B cell (primary cell): ENCODE measurements around the gene GSC2.

Source experiments
- EZH2 ChIP-seq: IDR thresholded peaks from 2 replicates; pipeline ENCODE4 v1.6.1; 2012; ENCODE audit warnings: borderline replicate concordance, low read depth, mild to moderate bottlenecking, moderate library complexity, low read length; ENCODE audit not compliant: insufficient read depth, poor library complexity, severe bottlenecking
- TF ChIP-seq, protein P1 (sequence below): fragments of 200-600 bp; IDR thresholded peaks from one replicate; pipeline ENCODE4 v1.8.0; 2022; ENCODE audit warnings: antibody characterized with exemption, mild to moderate bottlenecking

DNA sequence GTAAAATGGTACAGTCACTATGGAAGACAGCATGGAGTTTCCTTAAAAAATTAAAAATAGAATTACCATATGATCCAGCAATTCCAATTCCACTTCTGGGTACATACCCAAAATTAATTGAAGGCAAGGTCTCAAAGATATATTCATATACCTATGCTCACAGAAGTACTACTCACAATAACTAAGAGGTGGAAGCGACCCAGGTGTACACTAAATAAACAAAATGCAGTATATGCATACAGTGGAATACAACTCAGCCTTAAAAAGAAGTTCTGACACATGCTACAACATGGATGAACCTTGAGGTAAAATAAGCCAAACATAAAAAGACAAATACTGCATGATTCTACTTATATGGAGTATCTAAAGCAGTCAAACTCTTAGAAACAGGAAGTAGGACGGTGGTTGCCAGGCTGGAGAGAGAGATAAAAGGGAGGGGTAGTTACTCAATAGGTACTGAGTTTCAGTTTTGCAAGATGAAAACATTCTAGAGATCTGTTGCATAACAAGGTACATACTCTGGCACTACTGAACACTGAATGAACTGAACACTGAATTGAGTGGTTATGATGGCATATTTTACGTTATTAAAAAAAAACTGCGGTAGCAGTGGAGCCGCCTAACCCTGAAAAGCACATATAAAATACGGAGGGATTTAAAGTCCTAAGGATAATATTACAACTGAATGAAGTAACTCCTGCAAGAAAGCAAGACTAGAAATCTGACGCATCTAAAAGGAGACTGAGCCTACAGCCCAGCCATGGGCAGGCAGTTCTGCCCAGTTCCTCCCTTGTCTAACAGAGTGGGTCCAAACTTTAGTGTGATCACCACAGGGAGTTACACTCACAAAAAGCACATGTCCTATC, 40.7 kb downstream of the GSC2 start:
- TF ChIP-seq, protein P1, sequence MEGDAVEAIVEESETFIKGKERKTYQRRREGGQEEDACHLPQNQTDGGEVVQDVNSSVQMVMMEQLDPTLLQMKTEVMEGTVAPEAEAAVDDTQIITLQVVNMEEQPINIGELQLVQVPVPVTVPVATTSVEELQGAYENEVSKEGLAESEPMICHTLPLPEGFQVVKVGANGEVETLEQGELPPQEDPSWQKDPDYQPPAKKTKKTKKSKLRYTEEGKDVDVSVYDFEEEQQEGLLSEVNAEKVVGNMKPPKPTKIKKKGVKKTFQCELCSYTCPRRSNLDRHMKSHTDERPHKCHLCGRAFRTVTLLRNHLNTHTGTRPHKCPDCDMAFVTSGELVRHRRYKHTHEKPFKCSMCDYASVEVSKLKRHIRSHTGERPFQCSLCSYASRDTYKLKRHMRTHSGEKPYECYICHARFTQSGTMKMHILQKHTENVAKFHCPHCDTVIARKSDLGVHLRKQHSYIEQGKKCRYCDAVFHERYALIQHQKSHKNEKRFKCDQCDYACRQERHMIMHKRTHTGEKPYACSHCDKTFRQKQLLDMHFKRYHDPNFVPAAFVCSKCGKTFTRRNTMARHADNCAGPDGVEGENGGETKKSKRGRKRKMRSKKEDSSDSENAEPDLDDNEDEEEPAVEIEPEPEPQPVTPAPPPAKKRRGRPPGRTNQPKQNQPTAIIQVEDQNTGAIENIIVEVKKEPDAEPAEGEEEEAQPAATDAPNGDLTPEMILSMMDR: no peak
- TF ChIP-seq EZH2: no peak
